GM23248 (cell line): Measurements from ENCODE around the gene CYP11A1.

Experiments
- EZH2 ChIP-seq: fragments of 200-600 bp; sonication (generic); IDR thresholded peaks from 2 replicates; pipeline ENCODE4 v1.6.1; 2018; ENCODE audit warnings: antibody characterized with exemption, mild to moderate bottlenecking; ENCODE audit not compliant: insufficient read depth, poor library complexity, severe bottlenecking
- EZH2phosphoT487 ChIP-seq: fragments of 200-600 bp; sonication (generic); IDR thresholded peaks from 2 replicates; pipeline ENCODE4 v1.6.1; 2018; ENCODE audit warnings: antibody characterized with exemption, moderate library complexity, mild to moderate bottlenecking, low read depth; ENCODE audit not compliant: insufficient read depth

DNA sequence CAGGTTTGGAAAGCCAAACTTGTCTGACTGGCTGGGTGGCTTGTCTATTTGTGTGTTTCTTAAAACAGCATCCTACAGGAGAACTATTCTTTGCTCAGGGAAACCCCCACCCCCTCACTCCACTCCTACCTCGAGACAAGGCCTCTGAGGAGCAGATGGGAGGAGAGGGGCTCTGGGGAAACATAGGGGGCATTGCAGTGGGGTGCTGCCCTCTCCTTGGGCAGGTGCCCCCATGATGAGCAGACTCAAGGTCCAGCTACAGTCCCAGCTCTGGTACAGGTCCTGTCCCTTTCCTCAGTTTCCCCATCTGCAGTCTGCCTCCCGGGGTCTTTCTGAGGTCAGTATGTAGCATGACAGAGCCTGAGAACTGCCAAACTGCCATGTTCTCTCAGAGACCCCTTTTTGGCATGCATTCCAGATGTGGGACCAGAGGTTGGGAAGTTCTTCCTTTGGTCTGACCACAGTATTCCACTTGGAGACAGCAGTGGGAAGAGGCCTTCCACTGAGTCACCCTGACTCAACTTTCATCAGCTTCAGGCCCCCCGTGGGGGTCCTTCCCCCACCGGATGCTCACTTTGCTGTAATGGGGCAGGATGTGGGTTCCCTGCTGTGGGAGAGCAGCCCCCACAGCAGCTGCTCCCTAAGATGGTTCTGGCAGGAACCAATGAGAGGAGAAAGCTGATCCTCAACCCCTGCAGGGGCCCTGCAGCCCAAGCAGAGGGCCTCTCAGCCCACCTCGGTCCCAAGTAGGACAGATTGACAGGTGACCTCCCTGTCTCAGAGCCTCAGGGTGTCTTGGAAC lies 32.3 kb upstream of the CYP11A1 start:
- TF ChIP-seq EZH2phosphoT487 (no peak), EZH2 (no peak)
